NCI-H2196 (cell line): ENCODE data around the gene TINCR.

Experiments
- DNase-seq: peaks from one replicate; lab custom pipeline; 2025; ENCODE audit not compliant: unreplicated experiment; lab: John Stamatoyannopoulos, UW

The TINCR gene

GRCh38 chr19:5590151-5590864, 22.6 kb upstream of the TINCR start:
- no peak for DNase-seq

GRCh38 chr19:5588906-5589676, 21.3 kb upstream of the TINCR start:
- no peak for DNase-seq

- no peak for DNase-seq
Observed at GRCh38 chr19:5588441-5588840, 20.7 kb upstream of the TINCR start.

- DNase-seq, result peak; percentile 68
Observed at GRCh38 chr19:5587661-5588060, 19.9 kb upstream of the TINCR start.

GRCh38 chr19:5587071-5587455, 19.3 kb upstream of the TINCR start:
- DNase-seq, result no peak

GRCh38 chr19:5586300-5587070, 18.7 kb upstream of the TINCR start:
- no peak for DNase-seq

GRCh38 chr19:5585461-5586299, 17.9 kb upstream of the TINCR start:
- peak; percentile 28 for DNase-seq

GRCh38 chr19:5580161-5580571, 12.4 kb upstream of the TINCR start:
- DNase-seq, result no peak

GRCh38 chr19:5579697-5580096, 11.9 kb upstream of the TINCR start:
- DNase-seq, result no peak

- DNase-seq, result no peak
Observed at GRCh38 chr19:5579286-5579685, 11.5 kb upstream of the TINCR start.

GRCh38 chr19:5578097-5578846, 10.5 kb upstream of the TINCR start:
- DNase-seq, result peak; percentile 67

- DNase-seq, result no peak
Observed at GRCh38 chr19:5575590-5575989, 7.8 kb upstream of the TINCR start.

GRCh38 chr19:5572556-5573286, 5.0 kb upstream of the TINCR start:
- DNase-seq, result no peak

- no peak for DNase-seq
Observed at GRCh38 chr19:5571777-5572176, 4.0 kb upstream of the TINCR start.

GRCh38 chr19:5567970-5568407, 236 bp upstream of the TINCR start:
- DNase-seq, result no peak

GRCh38 chr19:5564930-5565329, 2.8 kb downstream of the TINCR start:
- no peak for DNase-seq

- no peak for DNase-seq
Observed at GRCh38 chr19:5563935-5564612, 3.7 kb downstream of the TINCR start.

GRCh38 chr19:5563008-5563431, 4.7 kb downstream of the TINCR start:
- no peak for DNase-seq

GRCh38 chr19:5562280-5562679, 5.5 kb downstream of the TINCR start:
- no peak for DNase-seq
